NCI-H1436 treated with DMSO at 0.1 percent for 48 hours (cell line): ENCODE data around the gene MTM1.

ENCODE experiments used
- DNase-seq: peaks from one replicate; lab custom pipeline; 2025; lab: John Stamatoyannopoulos, UW

Gene MTM1

GRCh38 chrX:150605603-150606002, 37.2 kb downstream of the MTM1 start:
- DNase-seq, result no peak

DNA sequence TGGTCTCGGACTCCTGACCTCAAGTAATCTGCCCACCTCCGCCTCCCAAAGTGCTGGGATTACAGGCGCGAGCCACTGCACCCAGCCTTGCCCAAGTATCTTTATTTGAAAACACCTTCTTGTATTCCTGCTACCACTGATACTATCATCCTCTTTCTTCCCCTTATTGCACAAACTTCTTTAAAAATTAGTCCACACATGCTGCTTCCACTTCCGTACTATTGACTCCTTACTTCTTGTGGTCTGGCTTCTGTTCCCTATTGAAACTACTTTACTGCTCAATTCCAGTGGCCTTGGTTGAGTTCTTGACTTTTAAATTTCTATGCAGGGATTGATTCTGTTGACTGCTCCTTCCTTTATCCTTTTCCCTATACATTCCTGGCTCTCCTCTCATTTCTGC, 38.8 kb downstream of the MTM1 start:
- DNase-seq, result no peak

DNA sequence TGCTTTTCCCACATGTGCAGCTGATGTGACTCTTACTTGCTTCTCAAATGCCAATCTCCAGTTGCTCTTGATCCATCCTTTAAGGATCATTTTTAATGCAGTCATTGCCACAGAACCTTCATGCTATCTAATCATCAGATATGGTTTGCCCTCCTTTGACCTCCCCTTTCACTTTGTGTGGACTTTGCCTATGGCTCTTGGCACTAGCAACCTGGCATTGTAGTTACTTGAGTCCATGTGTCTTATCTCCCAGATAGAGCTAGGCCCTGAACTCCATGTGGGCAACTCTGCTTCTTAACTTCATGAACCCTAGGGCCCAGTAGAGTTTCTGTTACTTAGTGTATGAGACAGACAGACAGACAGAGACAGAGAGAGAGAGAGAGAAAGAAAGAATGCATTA, 41.6 kb downstream of the MTM1 start:
- DNase-seq, result no peak

DNA sequence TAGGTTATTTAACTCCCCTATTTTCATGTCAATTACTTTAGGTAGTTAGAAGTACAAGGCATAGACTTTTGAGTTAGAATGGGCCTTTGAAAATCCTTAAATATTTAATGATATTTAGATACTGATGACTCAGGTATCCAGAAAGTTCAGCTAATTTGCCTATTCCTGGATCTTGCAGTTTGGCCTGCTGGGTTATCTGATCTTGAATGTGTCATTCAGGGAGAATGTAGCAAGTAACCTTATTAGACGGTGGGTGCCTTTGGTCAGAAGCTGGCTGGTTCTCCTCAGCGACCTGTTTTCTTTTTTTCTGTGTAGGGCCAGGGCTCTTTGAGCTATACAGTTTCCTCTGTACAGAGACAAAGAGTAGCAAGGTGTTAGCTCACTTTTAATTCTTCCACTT, 42.0 kb downstream of the MTM1 start:
- DNase-seq, result no peak

GRCh38 chrX:150615356-150615755, 46.9 kb downstream of the MTM1 start:
- DNase-seq, result no peak

GRCh38 chrX:150616179-150616862, 47.9 kb downstream of the MTM1 start:
- no peak for DNase-seq

- no peak for DNase-seq
Measured at GRCh38 chrX:150616863-150617198, 48.4 kb downstream of the MTM1 start.

GRCh38 chrX:150621652-150622051, 53.2 kb downstream of the MTM1 start:
- DNase-seq, result no peak

GRCh38 chrX:150623583-150623982, 55.2 kb downstream of the MTM1 start:
- DNase-seq, result no peak

GRCh38 chrX:150625097-150625496, 56.7 kb downstream of the MTM1 start:
- DNase-seq, result no peak

GRCh38 chrX:150625875-150626274, 57.5 kb downstream of the MTM1 start:
- no peak for DNase-seq

GRCh38 chrX:150627957-150628356, 59.5 kb downstream of the MTM1 start:
- no peak for DNase-seq

- DNase-seq, result no peak
Measured at GRCh38 chrX:150635952-150636351, 67.5 kb downstream of the MTM1 start.

GRCh38 chrX:150642423-150642822, 74.0 kb downstream of the MTM1 start:
- no peak for DNase-seq

- no peak for DNase-seq
Measured at GRCh38 chrX:150643271-150643670, 74.8 kb downstream of the MTM1 start.

DNA sequence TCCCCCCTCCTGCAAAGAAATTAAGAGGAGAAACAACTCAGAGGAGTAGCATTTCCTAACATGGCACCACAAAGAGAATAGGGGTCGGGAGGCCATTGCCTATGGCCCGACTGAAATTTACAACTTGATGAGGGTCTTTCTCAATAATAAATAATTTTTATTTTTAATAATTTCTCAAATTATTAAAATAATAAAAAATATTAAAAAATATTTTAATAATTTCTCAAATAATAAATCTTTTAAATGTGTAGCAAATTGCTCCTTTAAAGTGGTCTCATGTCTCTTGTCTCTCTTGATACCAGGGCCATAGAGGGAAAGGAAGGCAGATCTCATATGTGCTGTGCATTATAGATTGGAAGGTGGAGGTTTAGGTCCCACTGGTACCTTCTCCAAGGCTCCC, 75.5 kb downstream of the MTM1 start:
- no peak for DNase-seq

GRCh38 chrX:150644422-150644821, 76.0 kb downstream of the MTM1 start:
- no peak for DNase-seq

DNA sequence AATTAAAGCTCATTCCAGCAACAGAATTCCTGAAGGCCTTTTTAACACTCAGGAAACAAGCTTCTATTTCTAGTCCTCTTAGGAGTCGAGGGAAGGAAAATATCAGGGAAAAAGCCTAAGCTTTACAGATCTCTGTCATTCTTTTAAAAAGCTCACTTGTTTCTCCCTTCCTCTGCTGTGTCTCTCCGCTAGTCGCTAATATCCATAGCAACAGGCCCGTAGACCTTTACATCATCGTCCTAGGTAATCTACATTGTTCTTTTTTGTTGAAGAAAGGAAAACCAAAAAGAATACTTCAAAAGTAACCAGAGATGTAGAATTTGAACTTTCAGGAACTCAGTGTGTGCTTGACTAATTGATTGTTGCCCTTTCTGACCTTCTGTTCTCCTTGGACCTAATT, 78.9 kb downstream of the MTM1 start:
- no peak for DNase-seq

DNA sequence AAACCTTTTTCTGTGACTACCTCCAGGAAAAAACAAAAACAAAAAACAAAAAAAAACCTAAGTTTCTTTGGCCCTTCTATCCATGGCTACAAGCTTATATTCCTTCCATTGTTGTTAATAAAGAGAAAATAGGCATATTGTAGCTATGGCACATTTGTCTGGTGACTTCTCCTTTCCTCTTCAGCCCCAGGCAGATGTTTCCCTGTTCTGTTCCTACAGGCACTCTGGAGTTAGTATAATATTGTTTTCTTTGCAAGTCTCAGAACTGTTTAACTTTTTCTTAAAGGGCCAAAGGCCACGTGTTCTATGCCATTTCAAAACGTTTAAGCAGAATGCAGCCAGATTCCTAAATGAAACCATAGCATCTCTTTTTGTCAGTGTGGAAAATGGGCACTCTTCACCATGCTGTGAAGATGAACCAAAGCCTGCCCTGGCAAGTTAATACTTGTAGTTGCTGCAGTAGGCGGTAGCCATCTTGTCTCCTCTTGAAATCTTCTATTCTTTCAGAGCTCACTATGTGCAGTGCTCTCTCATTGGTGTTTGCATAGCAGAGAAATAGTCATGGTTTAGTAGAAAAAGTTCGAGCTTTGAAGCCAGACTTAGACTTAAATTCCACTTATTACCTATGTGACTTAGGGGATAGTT, 80.0 kb downstream of the MTM1 start:
- no peak for DNase-seq

GRCh38 chrX:150649096-150649870, 80.9 kb downstream of the MTM1 start:
- DNase-seq, result no peak

DNA sequence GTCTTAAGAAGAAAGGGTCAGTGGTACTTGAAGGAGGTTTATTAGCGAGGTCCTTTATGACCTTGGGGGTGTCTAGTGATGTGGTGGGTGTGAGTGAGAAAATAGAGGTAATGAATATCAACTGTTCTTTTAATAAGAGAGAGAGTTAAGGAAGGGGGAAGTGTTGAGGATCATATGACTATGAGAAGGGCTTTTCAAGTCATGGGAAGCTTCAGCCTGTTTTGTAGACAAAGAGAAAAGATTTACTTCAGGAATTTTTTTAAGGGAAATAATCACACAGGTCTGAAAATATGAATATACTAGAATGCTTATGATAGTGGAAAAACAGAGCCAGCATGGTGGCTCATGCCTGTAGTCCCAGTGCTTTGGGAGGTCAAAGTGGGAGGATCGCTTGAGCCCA, 83.5 kb downstream of the MTM1 start:
- DNase-seq, result no peak

- no peak for DNase-seq
Measured at GRCh38 chrX:150655788-150656187, 87.4 kb downstream of the MTM1 start.

- peak; percentile 77 for DNase-seq
Measured at GRCh38 chrX:150663073-150663472, 94.7 kb downstream of the MTM1 start.
